Measurements from ENCODE around the gene ATAD3C. TPM values are rescaled to one million over a fixed set of nuclear protein-coding genes. Genes with fewer than 3 reads are reported as not detected.

ATAD3C gene
- total and polyA plus RNA-seq, 2 of the 8 experiments (the other 6 are each of a cell fraction or from before 2014, with no cell fraction given): 2.0 to 2.7 TPM

DNA sequence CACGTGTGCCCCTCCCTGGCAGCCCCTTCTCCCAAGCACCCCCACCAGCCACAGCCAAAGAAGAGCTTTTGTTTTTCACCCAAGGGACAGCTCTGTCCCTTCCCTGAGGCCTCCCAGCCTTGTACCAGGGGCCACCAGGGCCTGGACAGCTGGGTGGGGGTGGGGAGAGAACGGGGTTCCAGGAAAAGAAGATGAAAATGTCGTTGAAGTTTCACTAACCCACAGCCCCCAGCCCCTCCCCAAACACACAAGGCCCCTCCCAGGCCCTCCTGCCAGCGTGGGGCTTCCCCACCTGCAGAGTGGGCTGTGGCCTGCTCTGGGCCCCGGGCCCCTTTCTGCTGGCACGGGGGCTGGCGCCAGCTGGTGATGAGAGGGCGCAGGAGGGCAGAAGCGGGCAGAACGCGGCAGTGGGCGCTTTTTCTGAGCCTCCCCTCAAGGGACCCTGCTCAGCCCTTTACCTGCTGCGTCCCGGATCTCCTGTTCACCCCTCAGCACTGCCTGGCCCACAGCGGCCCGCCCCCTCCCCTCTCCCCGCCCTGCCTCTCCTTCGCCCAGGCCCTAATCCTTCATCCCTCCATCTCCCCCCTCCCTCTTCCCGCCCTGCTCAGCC lies 22.9 kb upstream of the ATAD3C start:
- 53% methylated on average over 11 of the region's 19 CpGs; no CpG with 5 or more reads in 1 of the 2 experiments for WGBS, 2 experiments (ENCODE audit: extremely low coverage in 1 of 2, insufficient coverage in 1 of 2, insufficient read length in 1 of 2, insufficient replicate concordance in 2 of 2, low coverage in 1 of 2, low lambda C conversion rate in 2 of 2, missing lambda C conversion rate in 1 of 2)
- peaks cover 0 to 3% of the 10 kb centered on the region in 2 experiments; a peak in 1 of 4 replicates for H3K9me3 ChIP-seq (ENCODE audit: insufficient read depth in 2 of 2, low read depth in 1 of 2, low read length in 1 of 2)
- no peak overlapping the region for H3K23ac ChIP-seq (ENCODE audit: insufficient read length)
- peak overlapping the region; percentile 94; the same call in 1 of the 2 replicates for H2BK12ac ChIP-seq (ENCODE audit: low read depth, low read length)
- H2BK5ac ChIP-seq (ENCODE audit: low read depth, low read length): peak overlapping the region; percentile 90; the same call in 1 of the 2 replicates
- peak overlapping the region; percentile 49 to 56; a peak in 3 of 4 replicates for H3K4me2 ChIP-seq (ENCODE audit: insufficient read depth in 1 of 2, low read depth in 2 of 2, low read length in 2 of 2)
- no peaks in the 10 kb centered on the region for H3K79me1 ChIP-seq (ENCODE audit: low read depth, low read length)
- POLR2A ChIA-PET (ENCODE audit: partially characterized antibody): interaction anchor here (0.7 to 22.9 kb wide), 7 partner anchors 11 to 51 kb away, joined by 3 to 515 read pairs (median 8); partner anchors contain the start of genes CCNL2 and MRPL20
- H3K18ac ChIP-seq (ENCODE audit: extremely low read depth, low read length): peak overlapping the region; percentile 83
- H3K4ac ChIP-seq (replicated peaks; ENCODE audit: insufficient read length, low read depth, low read length): peak overlapping the region; percentile 65
- peak overlapping the region; percentile 97 for H4K91ac ChIP-seq (replicated peaks; ENCODE audit: insufficient read length, low read length)
- no peak overlapping the region for H4K5ac ChIP-seq (ENCODE audit: insufficient read length, low read depth, low read length)
- H3K23me2 ChIP-seq (ENCODE audit: low read depth, low read length): peaks cover 6% of the 10 kb centered on the region; the same call in 1 of the 2 replicates
- peak overlapping the region; percentile 90; the same call in 1 of the 2 replicates for H2BK20ac ChIP-seq (ENCODE audit: low read length)
- H3K27me3 ChIP-seq (replicated peaks in 1 of 4; ENCODE audit: control insufficient read depth in 3 of 4, extremely low read depth in 1 of 4, insufficient read depth in 3 of 4, low read length in 3 of 4): no peaks in the 10 kb centered on the region
- no peaks in the 10 kb centered on the region; a peak in 1 of 8 replicates for H3K36me3 ChIP-seq (ENCODE audit: control insufficient read depth in 2 of 4, insufficient read depth in 4 of 4, low read length in 3 of 4)
- peak overlapping the region; percentile 81; the same call in 1 of the 2 replicates for H2BK15ac ChIP-seq (ENCODE audit: low read length)
- no peaks in the 10 kb centered on the region for H3K79me2 ChIP-seq (ENCODE audit: control insufficient read depth in 1 of 2, insufficient read depth in 2 of 2, low read length in 2 of 2)
- H3K9ac ChIP-seq (replicated peaks in 1 of 4; ENCODE audit: extremely low read depth in 1 of 4, low read depth in 3 of 4, low read length in 3 of 4): no peak overlapping the region
- FAIRE-seq (no peak), DNase-seq (ENCODE audit: low read depth in 1 of 2, low spot score in 2 of 2) (no peak)
- no peak overlapping the region for H2BK120ac ChIP-seq (replicated peaks; ENCODE audit: low read depth, low read length)
- CTCF ChIA-PET (ENCODE audit: partially characterized antibody): interaction anchor here (1.3 to 3.4 kb wide), 3 partner anchors 14 to 25 kb away, joined by 3 to 14 read pairs (median 5); no protein-coding TSS in a partner anchor
- H2AFZ ChIP-seq (ENCODE audit: low read length): no peak overlapping the region
- H3K4me3 ChIP-seq (ENCODE audit: extremely low read depth in 1 of 4, insufficient read depth in 2 of 4, low read depth in 3 of 4, low read length in 4 of 4): peak overlapping the region; percentile 2 to 38 (median 12); a peak in 4 of 8 replicates
- H3K27ac ChIP-seq (ENCODE audit: low read depth, low read length): no peak overlapping the region
- H3K56ac ChIP-seq (replicated peaks; ENCODE audit: insufficient read length, low read depth, low read length): peak overlapping the region; percentile 10
- no peak overlapping the region for H3K14ac ChIP-seq (ENCODE audit: insufficient read length)
- peaks cover 0 to 35% (median 25%) of the 10 kb centered on the region in 4 experiments; a peak in 6 of 7 replicates for H3K4me1 ChIP-seq (replicated peaks in 1 of 4; ENCODE audit: control insufficient read depth in 3 of 4, insufficient read depth in 4 of 4, low read length in 3 of 4)
- no peak overlapping the region for H4K8ac ChIP-seq (ENCODE audit: extremely low read depth, insufficient read depth, low read length)
- H4K20me1 ChIP-seq (replicated peaks in 1 of 2; ENCODE audit: control insufficient read depth in 1 of 2, insufficient read depth in 2 of 2, low read length in 2 of 2): no peaks in the 10 kb centered on the region
- no peak overlapping the region for H2AK5ac ChIP-seq (ENCODE audit: low read depth, low read length)
- TF ChIP-seq CEBPB (IDR thresholded peaks at IDR 0.05; ENCODE audit: low read depth, low read length) (no peak), SAP30 (IDR thresholded peaks at IDR 0.05; ENCODE audit: insufficient read depth, insufficient replicate concordance, low read length) (no peak), CHD1 (IDR thresholded peaks at IDR 0.05; ENCODE audit: low read depth, low read length) (no peak), USF2 (IDR thresholded peaks at IDR 0.05; ENCODE audit: low read length) (no peak), CHD2 (IDR thresholded peaks at IDR 0.05; ENCODE audit: low read length) (no peak), SP2 (IDR thresholded peaks at IDR 0.05; ENCODE audit: low read length) (no peak), GABPA (IDR thresholded peaks at IDR 0.05; ENCODE audit: borderline replicate concordance, insufficient read depth, low read length) (no peak), TBP (IDR thresholded peaks at IDR 0.05; ENCODE audit: low read depth, low read length) (no peak), HDAC6 (IDR thresholded peaks at IDR 0.05; ENCODE audit: low read depth, low read length) (no peak), BACH1 (IDR thresholded peaks at IDR 0.05; ENCODE audit: low read length) (no peak)
- TF ChIP-seq, protein P1, sequence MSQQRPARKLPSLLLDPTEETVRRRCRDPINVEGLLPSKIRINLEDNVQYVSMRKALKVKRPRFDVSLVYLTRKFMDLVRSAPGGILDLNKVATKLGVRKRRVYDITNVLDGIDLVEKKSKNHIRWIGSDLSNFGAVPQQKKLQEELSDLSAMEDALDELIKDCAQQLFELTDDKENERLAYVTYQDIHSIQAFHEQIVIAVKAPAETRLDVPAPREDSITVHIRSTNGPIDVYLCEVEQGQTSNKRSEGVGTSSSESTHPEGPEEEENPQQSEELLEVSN (IDR thresholded peaks at IDR 0.05): no peak

Measured in H1 (cell line).